Smooth muscle cell (in vitro differentiated cells): Measurements from ENCODE around the gene TNIK. TPM values are rescaled to one million over a fixed set of nuclear protein-coding genes. Genes with fewer than 3 reads are reported as not detected.

Experiments
- DNase-seq: peaks from one replicate; lab custom pipeline; 2025; ENCODE audit not compliant: unreplicated experiment; lab: John Stamatoyannopoulos, UW
- H2AFZ ChIP-seq: fragments of 200-600 bp; sonication (generic); 2 replicates; pipeline ENCODE4 v1.6.0; 2016; ENCODE audit warnings: antibody characterized with exemption, low read depth, mild to moderate bottlenecking
- H3F3A ChIP-seq: fragments of 200-600 bp; sonication (generic); 2 replicates; pipeline ENCODE4 v1.6.0; 2017; ENCODE audit warnings: antibody characterized with exemption, low read depth
- H3K27ac ChIP-seq: fragments of 200-600 bp; sonication (generic); 2 replicates; pipeline ENCODE4 v1.5.1; 2016; ENCODE audit warnings: low read depth, mild to moderate bottlenecking
- H3K27me3 ChIP-seq: fragments of 200-600 bp; sonication (generic); 2 replicates; pipeline ENCODE4 v1.6.1; 2016; ENCODE audit warnings: low read depth, mild to moderate bottlenecking
- H3K36me3 ChIP-seq: fragments of 200-600 bp; sonication (generic); 2 replicates; pipeline ENCODE4 v1.5.1; 2016; ENCODE audit warnings: low read depth
- H3K4me1 ChIP-seq: fragments of 200-600 bp; sonication (generic); 2 replicates; pipeline ENCODE4 v1.5.1; 2016; ENCODE audit warnings: low read depth
- H3K4me2 ChIP-seq: fragments of 200-600 bp; sonication (generic); 2 replicates; pipeline ENCODE4 v1.6.0; 2016; ENCODE audit warnings: mild to moderate bottlenecking
- H3K4me3 ChIP-seq: fragments of 200-600 bp; sonication (generic); 2 replicates; pipeline ENCODE4 v1.5.1; 2016; ENCODE audit warnings: mild to moderate bottlenecking
- H3K79me2 ChIP-seq: fragments of 200-600 bp; sonication (generic); 2 replicates; pipeline ENCODE4 v1.6.0; 2016; ENCODE audit warnings: low read depth, mild to moderate bottlenecking
- H3K9ac ChIP-seq: fragments of 200-600 bp; sonication (generic); 2 replicates; pipeline ENCODE4 v1.6.0; 2016; ENCODE audit warnings: low read depth
- H3K9me3 ChIP-seq: fragments of 200-600 bp; sonication (generic); replicated peaks from 2 replicates; pipeline ENCODE4 v1.5.1; 2016; ENCODE audit warnings: low read depth
- H4K20me1 ChIP-seq: fragments of 200-600 bp; sonication (generic); 2 replicates; pipeline ENCODE4 v1.6.0; 2016; ENCODE audit warnings: low read depth
- WGBS: methylation state at CpG from one replicate; pipeline ENCODE4 v1.1.7; 2016; ENCODE audit warnings: low lambda C conversion rate; 5-methylcytosine and 5-hydroxymethylcytosine counted together
- polyA plus RNA-seq: library from polyadenylated mRNA; unstranded; fragments of >200 nt; fragmentation: Nextera tagmentation; extraction: Ambion mirVana; gene quantifications from 2 replicates; pipeline ENCODE4 v1.2.1, GENCODE V29; 2016
- total RNA-seq: library from RNA; depleted of rRNA; stranded (reverse); fragments of >200 nt; gene quantifications from 2 replicates; pipeline ENCODE4 v1.2.3, GENCODE V29; 2014
- TF ChIP-seq, protein P1 (sequence below): fragments of 200-600 bp; sonication (generic); IDR thresholded peaks from 2 replicates; pipeline ENCODE4 v1.5.1; 2017; ENCODE audit warnings: borderline replicate concordance, mild to moderate bottlenecking, antibody characterized with exemption; ENCODE audit not compliant: insufficient read depth, poor library complexity, severe bottlenecking

Gene TNIK
- total and polyA plus RNA-seq, 2 experiments from 2014 or later: 10.4 to 12.5 TPM

DNA sequence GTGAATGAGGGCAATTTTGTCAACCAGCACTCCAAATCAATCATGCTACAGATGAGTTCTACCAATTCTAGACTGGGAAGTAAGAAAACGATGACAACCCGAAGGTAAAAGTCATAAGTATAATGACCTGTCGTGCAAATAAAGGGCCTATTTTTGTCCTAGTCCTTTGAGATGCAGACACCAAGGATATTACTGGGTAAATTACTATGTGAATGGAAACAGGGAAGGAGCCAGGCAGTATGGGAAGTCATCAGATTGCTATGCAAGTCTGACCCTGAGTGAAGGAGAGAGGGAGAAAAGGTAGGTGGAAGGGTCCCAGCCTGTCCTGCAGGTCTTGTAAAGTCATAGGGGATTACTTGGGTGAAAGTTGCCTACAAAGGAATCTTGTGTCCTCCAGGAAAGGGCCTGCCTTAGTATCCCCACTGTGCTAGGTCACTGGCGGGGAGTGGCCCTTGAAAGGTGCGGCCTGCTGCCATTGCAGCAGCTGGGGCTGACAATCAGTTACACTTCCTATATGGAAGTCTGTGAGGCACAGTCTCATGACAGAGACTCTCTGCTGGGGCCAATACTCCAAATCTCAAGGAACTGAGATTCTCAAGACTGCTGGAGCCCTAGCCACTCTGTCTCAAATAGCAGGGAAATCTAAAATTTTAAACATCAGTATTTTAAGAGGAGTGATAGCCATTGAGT, 283.8 kb downstream of the TNIK start:
- TF ChIP-seq, protein P1, sequence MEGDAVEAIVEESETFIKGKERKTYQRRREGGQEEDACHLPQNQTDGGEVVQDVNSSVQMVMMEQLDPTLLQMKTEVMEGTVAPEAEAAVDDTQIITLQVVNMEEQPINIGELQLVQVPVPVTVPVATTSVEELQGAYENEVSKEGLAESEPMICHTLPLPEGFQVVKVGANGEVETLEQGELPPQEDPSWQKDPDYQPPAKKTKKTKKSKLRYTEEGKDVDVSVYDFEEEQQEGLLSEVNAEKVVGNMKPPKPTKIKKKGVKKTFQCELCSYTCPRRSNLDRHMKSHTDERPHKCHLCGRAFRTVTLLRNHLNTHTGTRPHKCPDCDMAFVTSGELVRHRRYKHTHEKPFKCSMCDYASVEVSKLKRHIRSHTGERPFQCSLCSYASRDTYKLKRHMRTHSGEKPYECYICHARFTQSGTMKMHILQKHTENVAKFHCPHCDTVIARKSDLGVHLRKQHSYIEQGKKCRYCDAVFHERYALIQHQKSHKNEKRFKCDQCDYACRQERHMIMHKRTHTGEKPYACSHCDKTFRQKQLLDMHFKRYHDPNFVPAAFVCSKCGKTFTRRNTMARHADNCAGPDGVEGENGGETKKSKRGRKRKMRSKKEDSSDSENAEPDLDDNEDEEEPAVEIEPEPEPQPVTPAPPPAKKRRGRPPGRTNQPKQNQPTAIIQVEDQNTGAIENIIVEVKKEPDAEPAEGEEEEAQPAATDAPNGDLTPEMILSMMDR: no peak
- Histone ChIP-seq H3K36me3 (no peaks in the 10 kb centered on the region), H3K9ac (no peak overlapping the region), H3K79me2 (no peaks in the 10 kb centered on the region), H3K4me3 (peak overlapping the region; percentile 34), H3K4me1 (peaks cover 14% of the 10 kb centered on the region), H3F3A (no peaks in the 10 kb centered on the region), H3K9me3 (no peaks in the 10 kb centered on the region), H3K4me2 (peak overlapping the region; percentile 78), H4K20me1 (no peaks in the 10 kb centered on the region), H3K27me3 (no peaks in the 10 kb centered on the region), H2AFZ (no peak overlapping the region), H3K27ac (peak overlapping the region; percentile 44)
- 89% methylated on average over 5 of the region's 5 CpGs for WGBS
- DNase-seq: no peak

DNA sequence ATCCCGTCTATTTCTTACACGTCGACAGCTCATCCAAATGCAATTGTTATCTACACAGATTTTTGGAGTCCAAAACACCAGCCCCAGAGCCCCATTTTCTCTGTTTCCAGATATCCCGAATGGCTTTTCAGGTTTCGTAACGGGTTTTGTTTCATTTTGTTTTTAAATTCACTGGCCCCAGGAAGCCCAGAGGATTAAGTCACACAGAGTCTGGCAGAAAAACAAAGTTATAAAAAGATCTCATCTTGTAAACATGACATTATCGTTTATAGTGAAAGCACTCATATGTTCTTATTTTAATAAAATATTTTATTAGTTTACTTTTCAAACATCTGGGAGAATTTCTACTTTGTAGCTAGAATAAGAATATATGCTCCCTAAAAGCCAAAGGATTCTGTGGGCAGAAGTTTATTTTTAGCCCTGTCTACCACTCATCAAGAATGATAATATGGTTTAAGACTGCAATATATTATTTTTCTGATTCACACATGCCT, 284.4 kb downstream of the TNIK start:
- TF ChIP-seq, protein P1: no peak
- Histone ChIP-seq H3K4me1 (peaks cover 14% of the 10 kb centered on the region), H3K4me2 (peak overlapping the region; percentile 78), H3K9ac (no peak overlapping the region), H4K20me1 (no peaks in the 10 kb centered on the region), H3K27ac (peak overlapping the region; percentile 44), H3K4me3 (peak overlapping the region; percentile 34), H3K36me3 (no peaks in the 10 kb centered on the region), H3K27me3 (no peaks in the 10 kb centered on the region), H3F3A (no peaks in the 10 kb centered on the region), H3K9me3 (no peaks in the 10 kb centered on the region), H3K79me2 (no peaks in the 10 kb centered on the region), H2AFZ (no peak overlapping the region)
- no peak for DNase-seq
- 62% methylated on average over 7 of the region's 7 CpGs for WGBS

DNA sequence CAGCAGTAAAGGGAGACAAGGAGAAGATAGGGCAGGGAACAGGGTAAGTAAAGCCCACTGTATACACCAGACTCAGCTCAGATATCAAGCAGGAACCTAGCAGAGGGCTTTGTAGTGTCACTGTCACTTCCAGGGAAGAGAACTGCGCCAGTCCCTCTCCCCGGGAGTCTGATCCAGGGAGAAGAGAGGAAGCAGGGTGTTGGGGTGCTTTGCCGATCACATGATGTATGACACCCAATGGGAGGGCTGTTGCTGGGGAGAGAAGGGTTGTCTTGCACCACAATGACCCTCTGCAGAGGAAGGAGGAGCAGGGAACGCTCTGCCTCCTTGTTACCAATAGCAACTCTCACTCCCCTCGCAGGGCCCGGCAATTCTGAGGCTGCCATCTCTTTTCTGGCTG, 286.5 kb downstream of the TNIK start:
- Histone ChIP-seq H3K27ac (no peak overlapping the region), H3K4me3 (no peak overlapping the region), H3K9me3 (no peaks in the 10 kb centered on the region), H2AFZ (no peak overlapping the region), H3K27me3 (no peaks in the 10 kb centered on the region), H3K4me2 (no peak overlapping the region), H3K9ac (no peak overlapping the region), H3K36me3 (no peaks in the 10 kb centered on the region), H4K20me1 (no peaks in the 10 kb centered on the region), H3K4me1 (peaks cover 14% of the 10 kb centered on the region), H3F3A (no peaks in the 10 kb centered on the region), H3K79me2 (no peaks in the 10 kb centered on the region)
- 83% methylated on average over 6 of the region's 6 CpGs for WGBS
- TF ChIP-seq, protein P1: no peak
- DNase-seq: no peak

DNA sequence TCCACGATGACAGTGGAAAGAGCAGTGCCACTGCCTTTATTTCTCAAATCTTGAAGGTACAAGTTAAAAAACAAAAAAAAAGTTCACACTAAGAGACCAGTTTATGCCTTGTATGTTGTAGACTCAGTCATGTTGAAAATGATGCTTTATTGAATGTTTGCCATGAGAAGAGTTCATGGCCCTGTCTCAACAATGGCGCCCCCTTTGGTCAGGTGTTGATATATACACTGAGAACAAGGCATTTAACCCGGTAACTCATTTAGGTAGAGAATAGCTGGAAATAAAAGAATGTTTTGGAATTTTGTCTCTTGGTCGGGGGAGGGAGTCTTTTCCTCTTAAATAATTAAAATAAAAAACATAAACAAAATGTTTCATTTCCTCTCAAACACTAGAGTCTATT, 288.1 kb downstream of the TNIK start:
- H4K20me1 ChIP-seq: no peaks in the 10 kb centered on the region
- H3K79me2 ChIP-seq: no peaks in the 10 kb centered on the region
- H3K36me3 ChIP-seq: no peaks in the 10 kb centered on the region
- no peaks in the 10 kb centered on the region for H3K27me3 ChIP-seq
- no peak overlapping the region for H3K9ac ChIP-seq
- 79% methylated on average over 4 of the region's 4 CpGs for WGBS
- no peak overlapping the region for H3K27ac ChIP-seq
- H3K4me2 ChIP-seq: no peak overlapping the region
- DNase-seq: no peak
- no peaks in the 10 kb centered on the region for H3K9me3 ChIP-seq
- H2AFZ ChIP-seq: no peak overlapping the region
- H3K4me1 ChIP-seq: peaks cover 14% of the 10 kb centered on the region
- TF ChIP-seq, protein P1: peak; percentile 24
- H3F3A ChIP-seq: no peaks in the 10 kb centered on the region
- no peak overlapping the region for H3K4me3 ChIP-seq
